Raji (cell line): ENCODE data around the gene TET1.

Source experiments
- POLR2A ChIP-seq: IDR thresholded peaks from 2 replicates; pipeline ENCODE4 v1.6.1; 2011; ENCODE audit warnings: low read depth, low read length, control low read depth; ENCODE audit not compliant: insufficient read depth

Gene TET1

GRCh38 chr10:68599771-68600040 is 39.6 kb downstream of the TET1 start:
- TF ChIP-seq POLR2A, result no peak

- no peak for TF ChIP-seq POLR2A
These were observed 40.1 kb downstream of the TET1 start for GRCh38 chr10:68600041-68600778.

GRCh38 chr10:68601501-68602265 is 41.5 kb downstream of the TET1 start:
- no peak for TF ChIP-seq POLR2A

- no peak for TF ChIP-seq POLR2A
These were observed 42.3 kb downstream of the TET1 start for GRCh38 chr10:68602434-68602833.

GRCh38 chr10:68603766-68604165 is 43.6 kb downstream of the TET1 start:
- no peak for TF ChIP-seq POLR2A

- TF ChIP-seq POLR2A, result no peak
These were observed 44.3 kb downstream of the TET1 start for GRCh38 chr10:68604441-68604840.

GRCh38 chr10:68606918-68607317 is 46.8 kb downstream of the TET1 start:
- no peak for TF ChIP-seq POLR2A

GRCh38 chr10:68611227-68611626 is 51.1 kb downstream of the TET1 start:
- TF ChIP-seq POLR2A, result no peak

GRCh38 chr10:68618234-68618633 is 58.1 kb downstream of the TET1 start:
- no peak for TF ChIP-seq POLR2A

- no peak for TF ChIP-seq POLR2A
These were observed 59.5 kb downstream of the TET1 start for GRCh38 chr10:68619595-68619994.

GRCh38 chr10:68625316-68625921 is 65.3 kb downstream of the TET1 start:
- no peak for TF ChIP-seq POLR2A

GRCh38 chr10:68628576-68629127 is 68.5 kb downstream of the TET1 start:
- no peak for TF ChIP-seq POLR2A

GRCh38 chr10:68633281-68633680 is 73.1 kb downstream of the TET1 start:
- TF ChIP-seq POLR2A, result no peak

GRCh38 chr10:68633816-68634466 is 73.8 kb downstream of the TET1 start:
- TF ChIP-seq POLR2A, result no peak

GRCh38 chr10:68636335-68636734 is 76.2 kb downstream of the TET1 start:
- TF ChIP-seq POLR2A, result no peak
